Naive B cell (primary cell): ENCODE results near the gene OSBP. TPM values are rescaled to one million over a fixed set of nuclear protein-coding genes. Genes with fewer than 3 reads are reported as not detected.
"Not testable (repeated sequence)": the region's sequence is repeated elsewhere in the genome, so short reads cannot be mapped to it uniquely, and the experiment has no call there.

ENCODE experiments used
- ATAC-seq, 2 donors: fragments of 150-1000 bp; cut with Tn5 transposase; 2 replicates each; pipeline ENCODE4 v1.10.0; 2021; ENCODE audit warnings: low read depth in 2 of 2, mild to moderate bottlenecking in 2 of 2, moderate library complexity in 2 of 2
- DNase-seq: peaks from one replicate; pipeline ENCODE4 v3.0.0; 2022
- H3K27ac Mint-ChIP-seq, 6 donors: one replicate each; pipeline ENCODE4 v1.8.0; 2020 to 2022; ENCODE audit warnings: mild to moderate bottlenecking in 6 of 6, mixed read lengths in 6 of 6, moderate library complexity in 5 of 6, inconsistent platforms in 2 of 6
- H3K27me3 Mint-ChIP-seq, 3 donors: one replicate each; pipeline ENCODE4 v1.8.0; 2021 to 2022; ENCODE audit warnings: mixed read lengths in 3 of 3, mild to moderate bottlenecking in 1 of 3
- H3K36me3 Mint-ChIP-seq, 2 donors: one replicate each; pipeline ENCODE4 v1.8.0; 2020 to 2022; ENCODE audit warnings: mixed read lengths in 2 of 2, inconsistent platforms in 1 of 2, mild to moderate bottlenecking in 1 of 2
- H3K4me1 Mint-ChIP-seq, 3 donors: one replicate each; pipeline ENCODE4 v1.8.0; 2020 to 2022; ENCODE audit warnings: mixed read lengths in 3 of 3, inconsistent platforms in 1 of 3, mild to moderate bottlenecking in 1 of 3, moderate library complexity in 1 of 3
- H3K4me3 Mint-ChIP-seq, 8 donors: one replicate each; pipeline ENCODE4 v1.8.0; 2020 to 2022; ENCODE audit warnings: mild to moderate bottlenecking in 8 of 8, mixed read lengths in 8 of 8, moderate library complexity in 8 of 8, inconsistent platforms in 2 of 8
- H3K9me3 Mint-ChIP-seq, 7 donors: one replicate each; pipeline ENCODE4 v1.8.0; 2020 to 2022; ENCODE audit warnings: mixed read lengths in 7 of 7, mild to moderate bottlenecking in 5 of 7, inconsistent platforms in 2 of 7, moderate library complexity in 1 of 7
- polyA plus RNA-seq, 6 donors: library from polyadenylated mRNA; unstranded; fragments of 300-500 nt; fragmentation: Illumina TruSeq; gene quantifications; one replicate each; pipeline ENCODE4 v1.2.3, GENCODE V29; 2021; ENCODE audit warnings: low read depth in 6 of 6

OSBP gene, protein sequence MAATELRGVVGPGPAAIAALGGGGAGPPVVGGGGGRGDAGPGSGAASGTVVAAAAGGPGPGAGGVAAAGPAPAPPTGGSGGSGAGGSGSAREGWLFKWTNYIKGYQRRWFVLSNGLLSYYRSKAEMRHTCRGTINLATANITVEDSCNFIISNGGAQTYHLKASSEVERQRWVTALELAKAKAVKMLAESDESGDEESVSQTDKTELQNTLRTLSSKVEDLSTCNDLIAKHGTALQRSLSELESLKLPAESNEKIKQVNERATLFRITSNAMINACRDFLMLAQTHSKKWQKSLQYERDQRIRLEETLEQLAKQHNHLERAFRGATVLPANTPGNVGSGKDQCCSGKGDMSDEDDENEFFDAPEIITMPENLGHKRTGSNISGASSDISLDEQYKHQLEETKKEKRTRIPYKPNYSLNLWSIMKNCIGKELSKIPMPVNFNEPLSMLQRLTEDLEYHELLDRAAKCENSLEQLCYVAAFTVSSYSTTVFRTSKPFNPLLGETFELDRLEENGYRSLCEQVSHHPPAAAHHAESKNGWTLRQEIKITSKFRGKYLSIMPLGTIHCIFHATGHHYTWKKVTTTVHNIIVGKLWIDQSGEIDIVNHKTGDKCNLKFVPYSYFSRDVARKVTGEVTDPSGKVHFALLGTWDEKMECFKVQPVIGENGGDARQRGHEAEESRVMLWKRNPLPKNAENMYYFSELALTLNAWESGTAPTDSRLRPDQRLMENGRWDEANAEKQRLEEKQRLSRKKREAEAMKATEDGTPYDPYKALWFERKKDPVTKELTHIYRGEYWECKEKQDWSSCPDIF
- 10 to 100 TPM; 20.4 to 34.4 (median 27.5) TPM for polyA plus RNA-seq

DNA sequence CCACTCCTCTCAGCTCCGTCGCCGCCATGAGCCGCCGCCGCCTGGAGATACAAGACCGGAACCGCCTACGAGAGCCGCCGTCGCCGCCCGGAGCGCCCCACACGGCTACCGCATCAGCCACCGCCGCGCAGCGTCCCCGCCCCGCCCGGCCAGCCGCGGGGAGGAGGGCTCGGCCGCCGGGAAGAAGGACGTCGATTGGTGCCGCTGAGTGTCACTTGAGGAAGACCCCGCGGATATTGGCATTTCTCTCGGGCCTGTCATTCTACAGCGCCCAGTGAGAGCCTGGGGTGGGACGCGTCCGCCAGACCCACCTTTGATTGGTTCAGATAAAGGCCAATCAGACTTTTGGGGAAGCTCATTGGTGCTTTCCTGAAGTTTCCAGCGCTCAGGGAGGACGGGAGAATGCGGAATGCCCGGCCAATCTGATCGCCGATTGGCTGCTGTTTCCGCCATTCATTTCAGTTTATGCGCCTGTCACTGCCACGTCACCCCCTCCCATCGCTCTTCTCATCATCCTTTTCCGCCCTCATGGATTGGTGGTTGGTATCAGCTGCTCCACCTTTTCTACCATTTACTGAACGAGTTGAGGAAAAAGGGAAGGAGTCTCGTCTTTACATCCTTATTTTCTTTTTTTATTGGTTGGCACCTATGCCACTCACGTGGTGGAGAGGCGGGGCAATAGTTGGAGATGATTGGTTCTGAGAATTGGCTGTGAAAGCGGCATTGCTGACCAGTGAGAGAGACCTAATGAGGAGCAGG is at the start of gene OSBP:
Gene OSBP (minus strand): TSS at position 138 of the 759 bp plus-strand sequence. CDS start 110 bp downstream, at position 28.
- H3K27ac Mint-ChIP-seq, result peak within 1 kb of the TSS; percentile 92 to 100 (median 98)
- H3K27me3 Mint-ChIP-seq, result no peaks in the 10 kb centered on the region
- ATAC-seq (peak; percentile 75 to 79), DNase-seq (peak; percentile 99)
- H3K4me1 Mint-ChIP-seq, result peaks cover 28 to 46% (median 29%) of the 10 kb centered on the region in 3 donors
- no peaks in the 10 kb centered on the region for H3K36me3 Mint-ChIP-seq
- H3K4me3 Mint-ChIP-seq, result peak within 1 kb of the TSS; percentile 83 to 97 (median 94)
- H3K9me3 Mint-ChIP-seq, result no peaks in the 10 kb centered on the region

GRCh38 chr11:59660621-59661020 is 45.0 kb upstream of the OSBP start:
- Mint-ChIP-seq H3K27me3 (no peaks in the 10 kb centered on the region), H3K36me3 (peaks cover 9 to 17% of the 10 kb centered on the region in 2 donors), H3K4me1 (peaks cover 25 to 35% (median 33%) of the 10 kb centered on the region in 3 donors), H3K9me3 (no peaks in the 10 kb centered on the region), H3K27ac (peak overlapping the region; percentile 4 to 90 (median 64)), H3K4me3 (peak overlapping the region in 6 of 8 donors; percentile 2 to 80 (median 32))
- ATAC-seq, result peak; percentile 84 to 85
- DNase-seq, result no peak

GRCh38 chr11:59659981-59660380 is 44.4 kb upstream of the OSBP start:
- Mint-ChIP-seq H3K27ac (peak overlapping the region; percentile 4 to 90 (median 64)), H3K4me1 (peaks cover 21 to 30% (median 29%) of the 10 kb centered on the region in 3 donors), H3K27me3 (no peaks in the 10 kb centered on the region), H3K36me3 (peaks cover 15 to 21% of the 10 kb centered on the region in 2 donors), H3K4me3 (peak overlapping the region in 7 of 8 donors; percentile 2 to 80 (median 27)), H3K9me3 (no peaks in the 10 kb centered on the region)
- no peak for DNase-seq
- peak; percentile 55 to 68 for ATAC-seq

- no peaks in the 10 kb centered on the region for H3K9me3 Mint-ChIP-seq
- H3K4me3 Mint-ChIP-seq, result no peak overlapping the region
- H3K36me3 Mint-ChIP-seq, result peaks cover 20 to 24% of the 10 kb centered on the region in 2 donors
- no peak for ATAC-seq
- no peaks in the 10 kb centered on the region for H3K27me3 Mint-ChIP-seq
- H3K4me1 Mint-ChIP-seq, result peaks cover 18 to 26% (median 24%) of the 10 kb centered on the region in 3 donors
- no peak overlapping the region for H3K27ac Mint-ChIP-seq
- no peak for DNase-seq
Measured at GRCh38 chr11:59658036-59658435, 42.5 kb upstream of the OSBP start.

DNA sequence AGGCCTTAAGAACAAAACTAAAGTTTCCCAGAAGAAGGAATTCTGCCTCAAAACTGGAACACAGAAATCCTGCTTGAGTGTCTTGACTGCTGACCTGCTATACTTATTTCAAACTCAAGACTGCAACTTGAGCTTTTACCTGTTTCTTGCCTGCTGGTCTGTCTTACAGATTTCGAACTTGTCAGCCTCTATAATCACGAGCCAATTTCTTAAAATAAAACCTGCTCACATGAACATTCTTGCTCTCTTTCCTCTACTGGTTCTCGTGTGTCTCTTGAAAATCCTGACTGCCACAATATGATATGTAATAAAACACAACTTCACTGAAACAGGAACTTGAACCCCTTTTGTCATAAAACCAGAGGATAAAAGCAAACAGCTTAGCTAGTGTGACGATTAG is 39.3 kb upstream of the OSBP start:
- Mint-ChIP-seq H3K4me1 (peaks cover 4 to 10% (median 9%) of the 10 kb centered on the region in 3 donors), H3K9me3 (no peaks in the 10 kb centered on the region), H3K27me3 (no peaks in the 10 kb centered on the region), H3K36me3 (peaks cover 29 to 37% of the 10 kb centered on the region in 2 donors), H3K27ac (peak overlapping the region in 1 of 6 donors; percentile 0), H3K4me3 (no peak overlapping the region)
- DNase-seq (no peak), ATAC-seq (no peak)

- Mint-ChIP-seq H3K4me1 (no peaks in the 10 kb centered on the region), H3K4me3 (no peak overlapping the region), H3K27me3 (no peaks in the 10 kb centered on the region), H3K36me3 (peaks cover 30 to 44% of the 10 kb centered on the region in 2 donors), H3K27ac (peak overlapping the region in 1 of 6 donors; percentile 65), H3K9me3 (no peaks in the 10 kb centered on the region)
- ATAC-seq (no peak), DNase-seq (no peak)
Measured at GRCh38 chr11:59647245-59647980, 31.8 kb upstream of the OSBP start.

DNA sequence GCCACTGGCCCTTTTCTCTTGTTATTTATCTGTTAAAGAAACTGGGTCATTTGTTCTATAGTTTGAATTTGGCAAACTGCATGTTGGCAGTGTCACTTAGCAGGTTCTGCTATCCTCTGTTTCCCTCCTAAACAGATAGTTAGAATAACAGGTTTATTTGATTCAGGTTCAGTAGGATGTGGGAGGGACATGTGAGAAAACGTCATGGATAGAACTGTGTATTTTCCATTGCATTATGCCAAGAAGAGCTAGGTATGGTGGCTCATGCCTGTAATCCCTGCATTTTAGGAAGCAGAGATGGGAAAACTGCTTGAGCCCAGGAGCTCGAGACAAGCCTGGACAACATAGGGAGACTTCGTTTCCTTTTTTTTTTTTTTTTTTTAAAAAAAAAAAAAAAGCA is 29.0 kb upstream of the OSBP start:
- H3K27me3 Mint-ChIP-seq, result no peaks in the 10 kb centered on the region
- ATAC-seq, result no peak
- no peaks in the 10 kb centered on the region for H3K9me3 Mint-ChIP-seq
- peaks cover 22 to 31% of the 10 kb centered on the region in 2 donors for H3K36me3 Mint-ChIP-seq
- no peaks in the 10 kb centered on the region for H3K4me1 Mint-ChIP-seq
- H3K4me3 Mint-ChIP-seq, result no peak overlapping the region
- no peak overlapping the region for H3K27ac Mint-ChIP-seq
- no peak for DNase-seq

DNA sequence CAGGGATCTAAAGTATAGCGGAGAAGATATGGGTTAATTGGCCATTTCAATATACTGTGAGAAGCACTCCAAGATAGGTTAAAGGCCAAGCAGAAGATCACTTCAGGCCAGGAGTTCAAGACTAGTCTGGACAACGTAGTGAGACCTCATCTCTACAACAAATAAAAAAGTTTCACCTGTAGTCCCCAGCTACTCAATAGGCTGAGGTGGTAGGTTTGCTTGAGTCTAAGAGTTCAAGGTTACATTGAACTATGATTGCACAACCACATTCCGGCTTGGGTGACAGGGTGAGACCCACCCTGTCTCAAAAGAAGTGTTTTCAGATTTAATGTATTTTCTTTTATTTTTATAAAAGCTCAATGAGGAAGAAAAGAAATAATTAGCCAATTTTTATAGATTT is 27.8 kb upstream of the OSBP start:
- Mint-ChIP-seq H3K9me3 (no peaks in the 10 kb centered on the region), H3K27me3 (no peaks in the 10 kb centered on the region), H3K4me1 (no peaks in the 10 kb centered on the region), H3K36me3 (peaks cover 23 to 27% of the 10 kb centered on the region in 2 donors), H3K4me3 (no peak overlapping the region), H3K27ac (no peak overlapping the region)
- ATAC-seq (no peak), DNase-seq (no peak)

DNA sequence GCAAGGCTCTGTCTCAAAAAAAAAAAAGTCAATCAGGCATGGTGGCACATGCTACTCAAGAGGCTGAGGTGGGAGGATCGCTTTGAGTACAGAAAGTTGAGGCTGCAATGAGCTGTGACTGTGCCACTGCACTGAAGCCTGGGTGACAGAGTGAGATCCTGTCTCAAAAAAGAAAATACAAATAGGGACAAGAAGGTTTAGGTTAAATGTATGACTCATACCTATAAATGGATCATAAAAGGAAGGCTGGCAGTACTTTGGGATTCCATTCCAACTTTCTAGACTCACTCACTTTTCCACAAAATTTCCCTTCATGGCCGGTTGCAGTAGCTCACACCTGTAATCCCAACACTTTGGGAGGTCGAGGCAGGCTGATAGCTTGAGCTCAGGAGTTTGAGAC is 25.6 kb upstream of the OSBP start:
- Mint-ChIP-seq H3K9me3 (no peaks in the 10 kb centered on the region), H3K4me3 (no peak overlapping the region), H3K27ac (peak overlapping the region in 1 of 6 donors; percentile 78), H3K4me1 (no peaks in the 10 kb centered on the region), H3K36me3 (peaks cover 32 to 42% of the 10 kb centered on the region in 2 donors), H3K27me3 (no peaks in the 10 kb centered on the region)
- ATAC-seq (no peak), DNase-seq (no peak)

DNA sequence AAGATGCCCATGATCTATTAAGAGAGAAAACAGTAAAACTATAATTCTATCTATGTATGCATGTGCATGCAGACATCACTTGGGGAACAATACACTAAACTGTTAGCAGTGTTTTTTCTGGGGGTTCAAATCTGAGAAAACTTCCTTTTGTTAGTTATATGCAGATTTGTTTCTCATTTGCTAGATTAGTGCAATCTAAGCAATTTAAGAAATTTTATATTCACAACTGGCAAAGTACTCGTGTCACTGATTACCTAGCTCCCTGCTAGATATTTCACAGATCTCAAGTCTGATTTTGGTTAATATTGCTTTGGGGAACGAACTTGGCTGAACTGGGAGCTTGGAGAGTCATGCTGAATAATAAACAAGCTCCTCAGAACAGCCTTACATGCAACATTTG is 14.9 kb upstream of the OSBP start:
- Mint-ChIP-seq H3K27ac (no peak overlapping the region), H3K4me1 (peaks cover 0 to 2% (median 0%) of the 10 kb centered on the region in 3 donors), H3K4me3 (no peak overlapping the region), H3K9me3 (no peaks in the 10 kb centered on the region), H3K36me3 (no peaks in the 10 kb centered on the region), H3K27me3 (no peaks in the 10 kb centered on the region)
- DNase-seq, result no peak
- ATAC-seq, result no peak

DNA sequence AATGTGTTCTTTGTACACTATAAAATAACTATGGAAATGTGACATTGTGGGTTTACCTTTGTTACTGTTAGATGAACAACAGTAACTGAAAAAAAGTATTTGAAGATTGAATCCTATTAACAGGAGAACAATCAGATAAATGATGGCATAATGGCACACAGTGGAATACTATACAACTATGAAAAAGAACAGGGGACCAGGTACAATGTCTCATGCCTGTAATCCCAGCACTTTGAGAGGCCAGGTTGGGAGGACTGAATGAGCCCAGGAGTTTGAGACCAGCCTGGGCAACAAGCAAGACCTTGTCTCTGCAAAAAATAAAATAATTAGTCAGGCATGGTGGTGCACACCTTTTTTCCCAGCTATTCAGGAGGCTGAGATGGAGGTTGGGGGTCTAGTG is 14.4 kb upstream of the OSBP start:
- H3K4me1 Mint-ChIP-seq, result peaks cover 0 to 2% (median 0%) of the 10 kb centered on the region in 3 donors
- H3K36me3 Mint-ChIP-seq, result no peaks in the 10 kb centered on the region
- H3K27ac Mint-ChIP-seq, result no peak overlapping the region
- H3K27me3 Mint-ChIP-seq, result no peaks in the 10 kb centered on the region
- ATAC-seq (no peak), DNase-seq (no peak)
- no peak overlapping the region for H3K4me3 Mint-ChIP-seq
- no peaks in the 10 kb centered on the region for H3K9me3 Mint-ChIP-seq

GRCh38 chr11:59626969-59627368 is 11.4 kb upstream of the OSBP start:
- H3K27me3 Mint-ChIP-seq, H3K9me3 Mint-ChIP-seq, H3K4me3 Mint-ChIP-seq, DNase-seq, H3K36me3 Mint-ChIP-seq, H3K27ac Mint-ChIP-seq, H3K4me1 Mint-ChIP-seq, ATAC-seq: not testable (repeated sequence)
